Karpas-422 (cell line): Measurements from ENCODE around the gene SLC43A2. TPM values are rescaled to one million over a fixed set of nuclear protein-coding genes. Genes with fewer than 3 reads are reported as not detected.

Experiments used
- DNase-seq: peaks from one replicate; pipeline ENCODE4 v3.0.0-alpha.2; 2015
- H2AFZ ChIP-seq: fragments of 200-600 bp; sonication (generic); 2 replicates; pipeline ENCODE4 v1.6.1; 2014; ENCODE audit warnings: antibody characterized with exemption, low read length, mixed read lengths
- H3K27ac ChIP-seq: fragments of 200-600 bp; sonication (generic); 2 replicates; pipeline ENCODE4 v1.5.1; 2014; ENCODE audit warnings: mild to moderate bottlenecking, low read length, moderate library complexity
- H3K27me3 ChIP-seq: fragments of 200-600 bp; sonication (generic); 2 replicates; pipeline ENCODE4 v1.6.1; 2014; ENCODE audit warnings: low read length, mixed read lengths
- H3K36me3 ChIP-seq: fragments of 200-600 bp; sonication (generic); 2 replicates; pipeline ENCODE4 v1.6.1; 2014; ENCODE audit warnings: low read length, mixed read lengths; ENCODE audit not compliant: insufficient read depth
- H3K4me1 ChIP-seq: fragments of 200-600 bp; sonication (generic); 2 replicates; pipeline ENCODE4 v1.6.1; 2014; ENCODE audit warnings: mild to moderate bottlenecking, low read length, mixed read lengths
- H3K4me2 ChIP-seq: fragments of 200-600 bp; sonication (generic); 2 replicates; pipeline ENCODE4 v1.6.1; 2014; ENCODE audit warnings: low read length, low read depth, mild to moderate bottlenecking; ENCODE audit not compliant: poor library complexity, severe bottlenecking
- H3K4me3 ChIP-seq: fragments of 200-600 bp; sonication (generic); 2 replicates; pipeline ENCODE4 v1.5.1; 2014; ENCODE audit warnings: mild to moderate bottlenecking, antibody characterized with exemption, low read length, mixed read lengths
- H3K79me2 ChIP-seq: fragments of 200-600 bp; sonication (generic); 2 replicates; pipeline ENCODE4 v1.6.1; 2014; ENCODE audit warnings: mild to moderate bottlenecking, low read length, mixed read lengths
- H3K9ac ChIP-seq: fragments of 200-600 bp; sonication (generic); 2 replicates; pipeline ENCODE4 v1.6.0; 2014; ENCODE audit warnings: low read length
- H3K9me2 ChIP-seq: fragments of 200-600 bp; sonication (generic), shearing (Covaris generic); replicated peaks from 2 replicates; pipeline ENCODE4 v1.6.0; 2014; ENCODE audit warnings: mild to moderate bottlenecking, low read length, moderate library complexity; ENCODE audit not compliant: insufficient read depth
- H3K9me3 ChIP-seq: fragments of 300-700, 200-600 bp; sonication (generic); 2 replicates; pipeline ENCODE4 v1.6.1; 2014; ENCODE audit warnings: low read length, mixed read lengths
- H4K20me1 ChIP-seq: fragments of 200-600 bp; sonication (generic); 2 replicates; pipeline ENCODE4 v1.6.1; 2014; ENCODE audit warnings: mild to moderate bottlenecking, antibody characterized with exemption, low read length, low read depth; ENCODE audit not compliant: insufficient read depth
- total RNA-seq: library from RNA; depleted of rRNA; stranded (reverse); fragments of >200 nt; shearing (Covaris generic); gene quantifications from 2 replicates; pipeline ENCODE4 v1.2.3, GENCODE V29; 2014; ENCODE audit warnings: low replicate concordance

SLC43A2 gene
- total RNA-seq, 1 experiment from 2014 or later, result 10.0 TPM

GRCh38 chr17:1592751-1593629 lies 35.6 kb downstream of the SLC43A2 start:
- Histone ChIP-seq H3K27me3 (no peaks in the 10 kb centered on the region), H3K9me2 (no peaks in the 10 kb centered on the region), H3K4me2 (peak overlapping the region; percentile 72), H3K36me3 (no peaks in the 10 kb centered on the region; the same call in 1 of the 2 replicates), H3K27ac (peak overlapping the region; percentile 96), H3K79me2 (no peaks in the 10 kb centered on the region), H4K20me1 (no peaks in the 10 kb centered on the region), H3K4me1 (peaks cover 23% of the 10 kb centered on the region), H2AFZ (peak overlapping the region; percentile 50; the same call in 1 of the 2 replicates), H3K4me3 (peak overlapping the region; percentile 49), H3K9ac (peak overlapping the region; percentile 60), H3K9me3 (no peaks in the 10 kb centered on the region)
- peak; percentile 83 for DNase-seq

DNA sequence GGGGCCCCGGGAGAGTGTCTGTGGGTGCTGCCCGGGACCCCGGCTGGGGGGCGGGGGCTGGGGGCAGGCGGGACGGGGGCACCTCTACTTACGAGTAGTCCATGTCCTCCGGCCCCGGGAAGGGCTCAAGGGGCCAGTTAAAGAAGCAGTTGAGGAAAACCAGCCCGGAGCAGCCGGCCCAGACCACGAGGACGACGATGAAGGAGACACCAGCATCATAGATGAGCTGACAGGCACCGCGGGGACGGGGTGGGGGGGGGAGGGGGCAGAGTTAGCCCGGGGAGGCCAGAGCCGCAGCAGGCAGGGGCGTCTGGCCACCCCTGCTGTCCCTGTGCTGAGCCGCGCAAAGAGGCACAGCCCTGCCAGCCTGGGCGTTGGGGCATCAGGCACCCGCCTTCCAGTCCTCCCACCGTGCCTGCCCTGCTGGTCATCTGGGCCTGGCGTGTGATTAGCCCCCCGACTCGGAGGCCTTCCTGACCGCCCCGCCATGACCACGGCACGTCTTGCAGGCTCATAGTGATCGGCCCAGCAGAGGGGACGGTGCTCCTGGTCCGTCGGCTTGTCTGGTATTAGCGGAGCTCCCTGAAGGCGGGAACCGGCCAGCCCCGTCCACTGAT lies 37.1 kb downstream of the SLC43A2 start:
- Histone ChIP-seq H3K9me3 (no peaks in the 10 kb centered on the region), H3K4me3 (no peak overlapping the region), H3K36me3 (no peaks in the 10 kb centered on the region; the same call in 1 of the 2 replicates), H3K9ac (no peak overlapping the region), H2AFZ (no peak overlapping the region), H3K27ac (0 out of 2 replicates have a peak overlapping the region, but pooled peaks have one; percentile 96), H3K4me2 (no peak overlapping the region), H3K27me3 (no peaks in the 10 kb centered on the region), H3K4me1 (peaks cover 23% of the 10 kb centered on the region), H4K20me1 (no peaks in the 10 kb centered on the region), H3K9me2 (no peaks in the 10 kb centered on the region), H3K79me2 (no peaks in the 10 kb centered on the region)
- DNase-seq, result no peak

DNA sequence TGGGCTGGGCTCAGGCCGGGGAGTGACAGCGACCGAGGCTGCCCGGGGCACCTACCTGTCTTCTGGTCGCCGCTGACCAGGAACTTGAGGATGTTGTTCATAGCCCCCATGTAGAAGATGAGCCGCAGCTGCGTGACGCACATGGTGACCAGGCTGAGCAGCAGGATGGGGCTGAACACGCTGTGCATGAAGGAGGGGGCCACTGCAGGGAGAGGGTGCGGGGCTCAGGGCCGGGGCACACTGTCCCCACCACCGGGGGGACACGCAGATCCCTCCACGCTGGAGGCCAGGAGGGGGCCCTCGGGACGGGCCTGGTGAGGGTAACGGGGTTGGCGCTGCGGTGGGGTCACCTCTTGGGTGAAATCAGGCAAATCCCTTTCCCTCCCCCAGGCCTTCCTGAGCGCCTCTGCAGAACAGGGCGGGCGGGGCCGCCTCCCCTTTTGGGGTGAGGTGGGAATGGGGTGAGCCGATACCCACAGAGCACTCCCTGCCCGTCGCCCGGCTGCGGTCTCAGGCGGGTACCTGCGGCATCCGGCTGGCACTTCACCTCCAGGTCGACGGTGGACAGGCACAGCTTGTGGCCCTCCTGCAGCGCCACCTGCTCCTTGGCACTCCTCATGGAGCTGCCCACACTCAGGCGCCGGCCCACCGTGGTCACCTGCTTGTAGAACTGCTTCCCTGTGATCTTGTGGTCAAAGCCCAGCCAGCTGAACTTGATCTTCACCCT lies 37.7 kb downstream of the SLC43A2 start:
- Histone ChIP-seq H3K9me2 (no peaks in the 10 kb centered on the region), H3K36me3 (no peaks in the 10 kb centered on the region; the same call in 1 of the 2 replicates), H2AFZ (no peak overlapping the region), H3K9me3 (no peaks in the 10 kb centered on the region), H3K79me2 (no peaks in the 10 kb centered on the region), H3K4me2 (no peak overlapping the region), H3K27me3 (no peaks in the 10 kb centered on the region), H4K20me1 (no peaks in the 10 kb centered on the region), H3K4me3 (no peak overlapping the region), H3K4me1 (peaks cover 23% of the 10 kb centered on the region), H3K9ac (no peak overlapping the region), H3K27ac (no peak overlapping the region)
- no peak for DNase-seq

GRCh38 chr17:1590029-1590746 lies 38.4 kb downstream of the SLC43A2 start:
- no peak overlapping the region; the same call in 1 of the 2 replicates for H3K27ac ChIP-seq
- no peak overlapping the region for H3K4me3 ChIP-seq
- no peak overlapping the region for H3K9ac ChIP-seq
- H3K4me1 ChIP-seq, result peaks cover 23% of the 10 kb centered on the region
- no peak overlapping the region for H3K4me2 ChIP-seq
- no peaks in the 10 kb centered on the region for H3K9me3 ChIP-seq
- H3K27me3 ChIP-seq, result no peaks in the 10 kb centered on the region
- H2AFZ ChIP-seq, result no peak overlapping the region
- no peaks in the 10 kb centered on the region; the same call in 1 of the 2 replicates for H3K36me3 ChIP-seq
- no peak for DNase-seq
- H4K20me1 ChIP-seq, result no peaks in the 10 kb centered on the region
- no peaks in the 10 kb centered on the region for H3K9me2 ChIP-seq
- no peaks in the 10 kb centered on the region for H3K79me2 ChIP-seq

DNA sequence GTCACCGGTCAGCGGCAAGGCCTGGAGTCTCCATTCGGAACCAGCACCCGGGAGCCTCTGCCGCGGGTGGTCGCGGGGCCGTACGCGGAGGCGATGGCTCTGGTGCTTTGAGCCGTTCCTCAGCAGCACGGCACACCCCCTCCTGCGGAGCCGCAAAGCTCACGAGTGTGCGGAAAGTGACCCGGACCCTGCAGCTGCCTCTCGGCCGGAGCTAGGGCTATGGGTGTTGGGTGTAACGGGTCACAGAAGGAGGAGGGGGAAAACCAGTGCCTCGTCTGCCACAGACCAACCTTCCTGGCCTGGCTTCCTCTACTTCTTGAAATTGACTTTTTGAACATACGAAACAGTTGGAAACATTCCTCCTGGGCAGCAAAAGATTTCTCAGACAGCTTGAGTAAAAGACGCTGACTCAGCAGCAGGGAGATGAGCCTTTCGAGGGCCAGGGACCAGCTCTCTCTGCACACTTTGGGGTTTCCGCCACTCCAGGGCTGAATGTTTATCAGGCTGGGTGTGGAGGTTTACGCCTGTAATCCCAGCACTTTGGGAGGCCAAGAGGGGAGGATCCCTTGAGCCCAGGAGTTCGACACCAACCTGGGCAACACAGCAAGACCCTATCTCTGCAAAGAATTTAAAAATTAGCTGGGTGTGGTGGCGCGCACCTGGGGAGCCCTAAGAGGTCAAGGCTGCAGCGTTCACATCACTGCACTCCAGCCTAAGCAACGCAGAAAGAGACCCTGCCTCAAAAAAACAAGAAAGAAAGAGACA lies 39.6 kb downstream of the SLC43A2 start:
- Histone ChIP-seq H3K9me3 (no peaks in the 10 kb centered on the region), H3K9me2 (no peaks in the 10 kb centered on the region), H3K27me3 (no peaks in the 10 kb centered on the region), H3K9ac (no peak overlapping the region), H3K79me2 (no peaks in the 10 kb centered on the region), H3K27ac (no peak overlapping the region), H3K4me2 (no peak overlapping the region), H3K4me1 (peaks cover 19% of the 10 kb centered on the region), H3K4me3 (no peak overlapping the region), H3K36me3 (no peaks in the 10 kb centered on the region; the same call in 1 of the 2 replicates), H4K20me1 (no peaks in the 10 kb centered on the region), H2AFZ (no peak overlapping the region)
- DNase-seq, result no peak

DNA sequence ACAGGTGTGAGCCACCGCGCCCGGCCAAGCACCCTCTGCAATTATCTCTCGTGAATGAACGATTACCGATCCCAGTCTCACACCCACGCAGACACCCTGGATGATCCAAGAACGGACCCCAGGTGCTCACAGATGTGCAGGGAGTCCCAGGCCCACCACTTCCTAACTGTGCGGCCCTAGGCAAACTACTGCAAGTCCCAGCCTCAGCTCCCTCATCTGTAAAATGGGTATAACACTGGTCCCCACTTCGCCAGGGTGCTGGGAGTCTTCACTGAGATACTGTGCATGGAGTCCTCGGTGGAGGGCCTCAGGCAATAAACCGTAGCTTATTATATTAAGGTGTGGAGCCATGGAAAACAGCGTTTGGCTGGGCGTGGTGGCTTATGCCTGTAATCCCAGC lies 44.5 kb downstream of the SLC43A2 start:
- no peak overlapping the region for H3K4me2 ChIP-seq
- no peaks in the 10 kb centered on the region for H3K27me3 ChIP-seq
- H3K9me3 ChIP-seq, result no peaks in the 10 kb centered on the region
- no peak overlapping the region for H3K27ac ChIP-seq
- H3K4me1 ChIP-seq, result no peaks in the 10 kb centered on the region
- H2AFZ ChIP-seq, result no peak overlapping the region
- H3K9me2 ChIP-seq, result no peaks in the 10 kb centered on the region
- 0 out of 2 replicates have a peak, but pooled peaks cover 2% of the 10 kb centered on the region for H3K36me3 ChIP-seq
- no peak overlapping the region for H3K9ac ChIP-seq
- no peaks in the 10 kb centered on the region for H4K20me1 ChIP-seq
- no peaks in the 10 kb centered on the region for H3K79me2 ChIP-seq
- no peak overlapping the region for H3K4me3 ChIP-seq
- no peak for DNase-seq

GRCh38 chr17:1583556-1583955 lies 45.1 kb downstream of the SLC43A2 start:
- H3K4me3 ChIP-seq, result no peak overlapping the region
- H3K27me3 ChIP-seq, result no peaks in the 10 kb centered on the region
- no peak for DNase-seq
- no peak overlapping the region for H3K4me2 ChIP-seq
- no peak overlapping the region for H3K9ac ChIP-seq
- H2AFZ ChIP-seq, result no peak overlapping the region
- no peaks in the 10 kb centered on the region for H3K9me3 ChIP-seq
- no peaks in the 10 kb centered on the region for H3K9me2 ChIP-seq
- no peaks in the 10 kb centered on the region for H3K79me2 ChIP-seq
- H3K4me1 ChIP-seq, result no peaks in the 10 kb centered on the region
- no peaks in the 10 kb centered on the region for H4K20me1 ChIP-seq
- H3K27ac ChIP-seq, result no peak overlapping the region
- H3K36me3 ChIP-seq, result 0 out of 2 replicates have a peak, but pooled peaks cover 2% of the 10 kb centered on the region
